H1 (cell line): ENCODE data around the gene SOCS4. TPM values are rescaled to one million over a fixed set of nuclear protein-coding genes. Genes with fewer than 3 reads are reported as not detected.

Experiments used
- CTCF ChIA-PET: fragments of 300-600 bp; sonication (Branson Sonifier 250); formaldehyde crosslinking; loops from one replicate; lab custom pipeline; 2021; ENCODE audit not compliant: partially characterized antibody; lab: Charles Lee
- POLR2A ChIA-PET: fragments of 300-600 bp; sonication (Branson Sonifier 250); formaldehyde crosslinking; loops from one replicate; lab custom pipeline; 2021; ENCODE audit warnings: inconsistent platforms; ENCODE audit not compliant: partially characterized antibody; lab: Charles Lee
- DNase-seq, 2 experiments: peaks; one replicate each; pipeline versions ENCODE4 v3.0.0 to v3.0.0-alpha.2; 2010 to 2022; ENCODE audit warnings: low spot score in 2 of 2, low read depth in 1 of 2, mixed read lengths in 1 of 2
- FAIRE-seq: peaks from 2 replicates; lab custom pipeline; 2011; peaks lifted over from hg19 to GRCh38; lab: Jason Lieb, UNC
- H2AFZ ChIP-seq: 2 replicates; pipeline ENCODE4 v1.8.1; 2012; ENCODE audit warnings: low read length, inconsistent platforms
- H2AK5ac ChIP-seq: 2 replicates; pipeline ENCODE4 v1.6.1; 2013; ENCODE audit warnings: low read depth, low read length
- H2BK120ac ChIP-seq: replicated peaks from 2 replicates; pipeline ENCODE3; 2013; ENCODE audit warnings: low read depth, low read length, inconsistent platforms
- H2BK12ac ChIP-seq: 2 replicates; pipeline ENCODE4 v1.6.1; 2013; ENCODE audit warnings: low read depth, low read length
- H2BK15ac ChIP-seq: 2 replicates; pipeline ENCODE4 v1.6.1; 2013; ENCODE audit warnings: low read length
- H2BK20ac ChIP-seq: 2 replicates; pipeline ENCODE4 v1.6.1; 2013; ENCODE audit warnings: low read length
- H2BK5ac ChIP-seq: 2 replicates; pipeline ENCODE4 v1.6.1; 2013; ENCODE audit warnings: low read depth, low read length
- H3K14ac ChIP-seq: 2 replicates; pipeline ENCODE4 v1.6.1; 2013; ENCODE audit warnings: inconsistent platforms; ENCODE audit not compliant: insufficient read length
- H3K18ac ChIP-seq: 2 replicates; pipeline ENCODE4 v1.6.1; 2013; ENCODE audit warnings: low read length; ENCODE audit errors: extremely low read depth
- H3K23ac ChIP-seq: 2 replicates; pipeline ENCODE4 v1.6.1; 2013; ENCODE audit warnings: inconsistent platforms; ENCODE audit not compliant: insufficient read length
- H3K23me2 ChIP-seq: 2 replicates; pipeline ENCODE4 v1.6.1; 2013; ENCODE audit warnings: low read depth, low read length
- H3K27ac ChIP-seq: 2 replicates; pipeline ENCODE4 v1.6.1; 2011; ENCODE audit warnings: low read depth, low read length, inconsistent platforms
- H3K27me3 ChIP-seq, 4 experiments: replicated peaks in 1 of 4; 1 replicate in 1 of 4; 2 replicates in 3 of 4; pipeline versions ENCODE4 v1.6.1 to v1.8.1; 2011 to 2013; ENCODE audit warnings: low read length in 3 of 4, mild to moderate bottlenecking in 3 of 4, inconsistent platforms in 2 of 4, mixed read lengths in 2 of 4, moderate library complexity in 1 of 4; ENCODE audit not compliant: control insufficient read depth in 3 of 4, insufficient read depth in 3 of 4; ENCODE audit errors: extremely low read depth in 1 of 4
- H3K36me3 ChIP-seq, 4 experiments: 2 replicates each; pipeline versions ENCODE4 v1.6.1 to v1.8.1; 2011 to 2013; ENCODE audit warnings: mild to moderate bottlenecking in 4 of 4, low read length in 3 of 4, moderate library complexity in 2 of 4, control low read depth in 1 of 4, inconsistent platforms in 1 of 4; ENCODE audit not compliant: insufficient read depth in 4 of 4, control insufficient read depth in 2 of 4
- H3K4ac ChIP-seq: replicated peaks from 2 replicates; pipeline ENCODE3; 2013; ENCODE audit warnings: low read length, low read depth, mixed read lengths, inconsistent platforms; ENCODE audit not compliant: insufficient read length
- H3K4me1 ChIP-seq, 4 experiments: replicated peaks in 1 of 4; 1 replicate in 1 of 4; 2 replicates in 3 of 4; pipeline versions ENCODE4 v1.6.1 to v1.8.1; 2011 to 2013; ENCODE audit warnings: low read length in 3 of 4, inconsistent platforms in 2 of 4, mixed read lengths in 1 of 4; ENCODE audit not compliant: insufficient read depth in 4 of 4, control insufficient read depth in 3 of 4
- H3K4me2 ChIP-seq, 2 experiments: 2 replicates each; pipeline versions ENCODE4 v1.6.1 to v1.8.1; 2011 to 2013; ENCODE audit warnings: low read depth in 2 of 2, low read length in 2 of 2, control low read depth in 1 of 2, inconsistent platforms in 1 of 2, mild to moderate bottlenecking in 1 of 2; ENCODE audit not compliant: insufficient read depth in 1 of 2
- H3K4me3 ChIP-seq, 4 experiments: fragments of 200-600, 300-600 bp in 1 of 4; sonication (generic), shearing (Covaris generic), sonication (Bioruptor Twin) in 1 of 4; 2 replicates each; pipeline versions ENCODE4 v1.5.1 to v1.8.1; 2011 to 2016; ENCODE audit warnings: low read length in 4 of 4, low read depth in 3 of 4, control low read depth in 2 of 4, inconsistent platforms in 2 of 4, mild to moderate bottlenecking in 2 of 4, mixed read lengths in 1 of 4, moderate library complexity in 1 of 4; ENCODE audit not compliant: insufficient read depth in 2 of 4; ENCODE audit errors: extremely low read depth in 1 of 4
- H3K56ac ChIP-seq: replicated peaks from 2 replicates; pipeline ENCODE3; 2013; ENCODE audit warnings: low read depth, mild to moderate bottlenecking, mixed read lengths, low read length, inconsistent platforms; ENCODE audit not compliant: insufficient read length
- H3K79me1 ChIP-seq: 2 replicates; pipeline ENCODE4 v1.6.1; 2013; ENCODE audit warnings: low read depth, low read length, control low read depth
- H3K79me2 ChIP-seq, 2 experiments: 2 replicates each; pipeline versions ENCODE4 v1.6.1 to v1.8.1; 2012 to 2013; ENCODE audit warnings: low read length in 2 of 2, mild to moderate bottlenecking in 2 of 2, inconsistent platforms in 1 of 2; ENCODE audit not compliant: insufficient read depth in 2 of 2, control insufficient read depth in 1 of 2
- H3K9ac ChIP-seq, 4 experiments: replicated peaks in 1 of 4; 1 replicate in 1 of 4; 2 replicates in 3 of 4; pipeline versions ENCODE4 v1.6.1 to v1.8.1; 2011 to 2013; ENCODE audit warnings: low read depth in 3 of 4, low read length in 3 of 4, control low read depth in 2 of 4, mild to moderate bottlenecking in 2 of 4, moderate library complexity in 2 of 4, inconsistent platforms in 1 of 4; ENCODE audit errors: extremely low read depth in 1 of 4
- H3K9me3 ChIP-seq, 2 experiments: 2 replicates each; pipeline versions ENCODE4 v1.6.1 to v1.8.1; 2012 to 2013; ENCODE audit warnings: mild to moderate bottlenecking in 2 of 2, moderate library complexity in 2 of 2, control low read depth in 1 of 2, inconsistent platforms in 1 of 2, low read depth in 1 of 2, low read length in 1 of 2, mixed read lengths in 1 of 2; ENCODE audit not compliant: insufficient read depth in 2 of 2
- H4K20me1 ChIP-seq, 2 experiments: replicated peaks in 1 of 2; 2 replicates each; pipeline versions ENCODE3 to v1.8.1; 2011 to 2013; ENCODE audit warnings: inconsistent platforms in 2 of 2, low read length in 2 of 2, mild to moderate bottlenecking in 1 of 2; ENCODE audit not compliant: insufficient read depth in 2 of 2, control insufficient read depth in 1 of 2
- H4K5ac ChIP-seq: 2 replicates; pipeline ENCODE4 v1.6.1; 2013; ENCODE audit warnings: low read length, low read depth, mixed read lengths, inconsistent platforms; ENCODE audit not compliant: insufficient read length
- H4K8ac ChIP-seq: 2 replicates; pipeline ENCODE4 v1.8.0; 2013; ENCODE audit warnings: mild to moderate bottlenecking, moderate library complexity, low read length, inconsistent platforms; ENCODE audit not compliant: insufficient read depth; ENCODE audit errors: extremely low read depth
- H4K91ac ChIP-seq: replicated peaks from 2 replicates; pipeline ENCODE3; 2013; ENCODE audit warnings: low read length, mixed read lengths, inconsistent platforms; ENCODE audit not compliant: insufficient read length
- BRCA1 ChIP-seq: IDR thresholded peaks from 2 replicates; pipeline ENCODE4 v1.6.1; 2012; ENCODE audit warnings: low read depth, low read length, improper control_type of control experiment
- CBX8 ChIP-seq: fragments of 300-800, 300-1000 bp; sonication (generic); IDR thresholded peaks from 2 replicates; pipeline ENCODE4 v1.7.1; 2016; ENCODE audit warnings: low read depth, low read length, borderline replicate concordance
- CEBPB ChIP-seq: IDR thresholded peaks from 2 replicates; pipeline ENCODE4 v1.6.1; 2012; ENCODE audit warnings: low read depth, low read length
- CHD1 ChIP-seq: IDR thresholded peaks from 2 replicates; pipeline ENCODE4 v1.6.1; 2012; ENCODE audit warnings: low read depth, low read length, improper control_type of control experiment
- GABPA ChIP-seq: IDR thresholded peaks from 2 replicates; pipeline ENCODE4 v1.6.1; 2011; ENCODE audit warnings: mild to moderate bottlenecking, low read length, moderate library complexity, borderline replicate concordance; ENCODE audit not compliant: insufficient read depth
- JUND ChIP-seq: IDR thresholded peaks from 2 replicates; pipeline ENCODE4 v1.6.1; 2011; ENCODE audit warnings: mild to moderate bottlenecking, improper control_type of control experiment, low read length
- KDM4A ChIP-seq: IDR thresholded peaks from one replicate; pipeline ENCODE4 v1.7.1; 2012; ENCODE audit warnings: low read depth, mild to moderate bottlenecking, moderate library complexity, low read length, inconsistent platforms; ENCODE audit not compliant: severe bottlenecking
- PHF8 ChIP-seq: fragments of 200-600 bp; sonication (generic); conservative IDR thresholded peaks from 2 replicates; pipeline ENCODE4 v1.7.1; 2012; ENCODE audit warnings: low read depth, mild to moderate bottlenecking, inconsistent platforms, low read length, moderate library complexity
- POU5F1 ChIP-seq: IDR thresholded peaks from 2 replicates; pipeline ENCODE4 v1.6.1; 2011; ENCODE audit warnings: low read depth, mild to moderate bottlenecking, low read length, moderate library complexity
- RFX5 ChIP-seq: IDR thresholded peaks from 2 replicates; pipeline ENCODE4 v1.6.1; 2011; ENCODE audit warnings: low read depth, low read length, improper control_type of control experiment, borderline replicate concordance
- TBP ChIP-seq: IDR thresholded peaks from 2 replicates; pipeline ENCODE4 v1.6.1; 2011; ENCODE audit warnings: low read depth, low read length, improper control_type of control experiment
- TCF12 ChIP-seq: IDR thresholded peaks from 2 replicates; pipeline ENCODE4 v1.6.1; 2011; ENCODE audit warnings: low read depth, mild to moderate bottlenecking, low read length
- YY1 ChIP-seq: IDR thresholded peaks from 2 replicates; pipeline ENCODE4 v1.6.1; 2011; ENCODE audit warnings: low read depth, mild to moderate bottlenecking, low read length
- WGBS, 2 experiments: shearing (Covaris generic) in 1 of 2; methylation state at CpG; one replicate each; pipeline versions ENCODE4 v1.1.6 to v1.1.7; 2013 to 2015; ENCODE audit warnings: low lambda C conversion rate in 2 of 2, mixed read lengths in 2 of 2, inconsistent platforms in 1 of 2, low coverage in 1 of 2, missing lambda C conversion rate in 1 of 2; ENCODE audit not compliant: insufficient replicate concordance in 2 of 2, insufficient coverage in 1 of 2, insufficient read length in 1 of 2; ENCODE audit errors: extremely low coverage in 1 of 2, missing lambda C conversion rate in 1 of 2; 5-methylcytosine and 5-hydroxymethylcytosine counted together
- polyA plus RNA-seq, 7 experiments: library from polyadenylated mRNA; depleted of rRNA in 3 of 7; stranded (reverse) in 5 of 7; unstranded in 2 of 7; fragments of >200 nt in 5 of 7; fragments of 200-250 nt in 2 of 7; gene quantifications; 1 replicate in 5 of 7; 2 replicates in 1 of 7; 4 replicates in 1 of 7; pipeline versions ENCODE4 v1.2.1 to v1.2.3, GENCODE V29; 2011 to 2013; ENCODE audit warnings: missing spikeins in 2 of 7, mixed read lengths in 2 of 7
- total RNA-seq: library from RNA; stranded (reverse); fragmentation: NEBNext Ultra II Directional; extraction: Animal tissue kit (Norgen Biotek cat#: 25700); gene quantifications from 2 replicates; pipeline ENCODE4 v1.2.1, GENCODE V29; 2021

SOCS4 gene
- total and polyA plus RNA-seq, 2 of the 8 experiments (the other 6 are each of a cell fraction or from before 2014, with no cell fraction given) = 5.5 to 31.5 TPM

- peaks cover 6 to 38% of the 10 kb centered on the region in 2 experiments; a peak in 3 of 4 replicates for H3K79me2 ChIP-seq
- no peak overlapping the region for H3K18ac ChIP-seq
- no peak overlapping the region for H3K4me2 ChIP-seq
- no peaks in the 10 kb centered on the region for H3K27me3 ChIP-seq
- 89% methylated on average over 11 of the region's 11 CpGs; no CpG with 5 or more reads in 1 of the 2 experiments for WGBS, 2 experiments
- H3K4me1 ChIP-seq = no peaks in the 10 kb centered on the region
- H3K36me3 ChIP-seq = peaks cover 15 to 50% (median 26%) of the 10 kb centered on the region in 4 experiments
- no peak for FAIRE-seq
- H2AK5ac ChIP-seq = no peak overlapping the region
- no peak overlapping the region for H3K23ac ChIP-seq
- no peaks in the 10 kb centered on the region for H3K23me2 ChIP-seq
- H2BK12ac ChIP-seq = no peak overlapping the region
- peaks cover 4 to 8% of the 10 kb centered on the region in 2 experiments for H4K20me1 ChIP-seq
- 0 out of 2 replicates have a peak, but pooled peaks cover 2% of the 10 kb centered on the region for H3K79me1 ChIP-seq
- H3K27ac ChIP-seq = no peak overlapping the region
- H4K5ac ChIP-seq = no peak overlapping the region
- no peak overlapping the region for H2BK5ac ChIP-seq
- H3K9ac ChIP-seq = no peak overlapping the region
- ChIA-PET POLR2A (interaction anchor here (0.9 to 3.0 kb wide), 4 partner anchors 8 to 71 kb away, joined by 3 to 9 read pairs (median 3); no protein-coding TSS in a partner anchor), CTCF (interaction anchor here (1.0 to 1.3 kb wide), 2 partner anchors 9 kb away, joined by 3 to 6 read pairs; no protein-coding TSS in a partner anchor)
- DNase-seq = no peak
- no peak overlapping the region for H3K4me3 ChIP-seq
- H3K9me3 ChIP-seq = no peaks in the 10 kb centered on the region
- H4K91ac ChIP-seq = no peak overlapping the region
- no peak overlapping the region for H3K4ac ChIP-seq
- no peak overlapping the region for H3K14ac ChIP-seq
- H3K56ac ChIP-seq = no peak overlapping the region
- no peak overlapping the region for H2BK15ac ChIP-seq
- no peak overlapping the region for H2BK20ac ChIP-seq
- no peak overlapping the region for H2BK120ac ChIP-seq
- no peak overlapping the region for H2AFZ ChIP-seq
- H4K8ac ChIP-seq = peak overlapping the region; percentile 51; the same call in 1 of the 2 replicates
- TF ChIP-seq BRCA1 (no peak), GABPA (no peak), RFX5 (no peak), CEBPB (no peak), YY1 (no peak), TBP (no peak), TCF12 (no peak), PHF8 (no peak), KDM4A (no peak), JUND (no peak), CBX8 (no peak), CHD1 (no peak), POU5F1 (no peak)
Observed at GRCh38 chr14:55062517-55063351, 35.7 kb downstream of the SOCS4 start.
